Thyroid gland (tissue), 4 donors: Measurements from ENCODE around the gene VTA1. TPM values are rescaled to one million over a fixed set of nuclear protein-coding genes. Genes with fewer than 3 reads are reported as not detected.
"Not testable (repeated sequence)": the region's sequence is repeated elsewhere in the genome, so short reads cannot be mapped to it uniquely, and the experiment has no call there.

Experiments
- DNase-seq, 2 donors: peaks; one replicate each; pipeline ENCODE4 v3.0.0-alpha.2; 2019
- H3K27ac ChIP-seq, 3 donors: fragments of 200-600 bp; sonication (generic); 1 replicate in 2 of 3; 2 replicates in 1 of 3; pipeline ENCODE4 v1.5.1; 2016 to 2019; ENCODE audit warnings: mild to moderate bottlenecking in 1 of 3, moderate library complexity in 1 of 3
- H3K27me3 ChIP-seq: fragments of 200-600 bp; sonication (generic); one replicate; pipeline ENCODE4 v1.5.1; 2019
- H3K36me3 ChIP-seq, 2 donors: fragments of 200-600 bp; sonication (generic); one replicate each; pipeline ENCODE4 v1.5.1; 2016 to 2019
- H3K4me1 ChIP-seq, 2 donors: fragments of 200-600 bp; sonication (generic); one replicate each; pipeline ENCODE4 v1.5.1; 2017 to 2019
- H3K4me3 ChIP-seq, 3 donors: fragments of 200-600 bp; sonication (generic); replicated peaks in 1 of 3; 1 replicate in 2 of 3; 2 replicates in 1 of 3; pipeline ENCODE4 v1.5.1; 2016; ENCODE audit warnings: mild to moderate bottlenecking in 1 of 3
- H3K9me3 ChIP-seq: fragments of 200-600 bp; sonication (generic); one replicate; pipeline ENCODE4 v1.5.1; 2017
- CTCF ChIP-seq, 6 experiments: fragments of 200-600 bp in 3 of 6; fragments of 450-650 bp in 3 of 6; sonication (generic) in 3 of 6; IDR thresholded peaks; one replicate each; pipeline ENCODE4 v1.5.1; 2016 to 2019; ENCODE audit warnings: antibody characterized with exemption in 6 of 6, mild to moderate bottlenecking in 2 of 6, inconsistent platforms in 1 of 6, moderate library complexity in 1 of 6
- POLR2A ChIP-seq, 2 donors: fragments of 450-650 bp; IDR thresholded peaks; one replicate each; pipeline ENCODE4 v1.6.1; 2017; ENCODE audit warnings: antibody characterized with exemption in 2 of 2, mild to moderate bottlenecking in 2 of 2, moderate library complexity in 1 of 2
- WGBS, 2 donors: methylation state at CpG; one replicate each; pipeline ENCODE4 v1.1.5; 2017; 5-methylcytosine and 5-hydroxymethylcytosine counted together
- intact Hi-C: fragments of 100-400 bp; cut with DNase I; formaldehyde crosslinking; loops from one replicate; pipeline ENCODE4 v1.15.1; 2023
- total RNA-seq, 4 donors: library from RNA; depleted of rRNA; stranded (reverse); fragments of >200 nt; gene quantifications; one replicate each; pipeline ENCODE4 v1.2.3, GENCODE V29; 2016

VTA1 gene
- total RNA-seq, 4 donors from 2014 or later: 33.6 to 54.5 (median 47.0) TPM

- DNase-seq: no peak
- no peaks in the 10 kb centered on the region for H3K36me3 ChIP-seq
- H3K9me3 ChIP-seq: no peaks in the 10 kb centered on the region
- H3K27ac ChIP-seq: no peak overlapping the region
- TF ChIP-seq POLR2A (IDR thresholded peaks at IDR 0.05) (no peak), CTCF (IDR thresholded peaks at IDR 0.05) (no peak)
- no peak overlapping the region for H3K4me3 ChIP-seq
- H3K4me1 ChIP-seq: no peaks in the 10 kb centered on the region
- WGBS, 2 donors: 88 to 89% methylated on average over 2 of the region's 2 CpGs
- intact Hi-C loops: no loop called here
- no peaks in the 10 kb centered on the region for H3K27me3 ChIP-seq
Observed at GRCh38 chr6:142118925-142119324, 28.1 kb upstream of the VTA1 start.

- 80 to 84% methylated on average over 3 of the region's 3 CpGs for WGBS, 2 donors
- Histone ChIP-seq H3K4me3 (no peak overlapping the region), H3K9me3 (no peaks in the 10 kb centered on the region), H3K27ac (no peak overlapping the region), H3K27me3 (no peaks in the 10 kb centered on the region), H3K36me3 (no peaks in the 10 kb centered on the region), H3K4me1 (no peaks in the 10 kb centered on the region)
- TF ChIP-seq CTCF (IDR thresholded peaks at IDR 0.05) (no peak), POLR2A (IDR thresholded peaks at IDR 0.05) (no peak)
- no peak for DNase-seq
- intact Hi-C loops: no loop called here
Observed at GRCh38 chr6:142121342-142121741, 25.7 kb upstream of the VTA1 start.

- no peaks in the 10 kb centered on the region for H3K9me3 ChIP-seq
- DNase-seq: no peak
- intact Hi-C loops: no loop called here
- no peaks in the 10 kb centered on the region for H3K4me1 ChIP-seq
- H3K36me3 ChIP-seq: no peaks in the 10 kb centered on the region
- no peak overlapping the region for H3K27ac ChIP-seq
- no peak overlapping the region for H3K4me3 ChIP-seq
- H3K27me3 ChIP-seq: no peaks in the 10 kb centered on the region
- WGBS, 2 donors: 79 to 83% methylated on average over 1 of the region's 1 CpG
- TF ChIP-seq POLR2A (IDR thresholded peaks at IDR 0.05): no peak
- TF ChIP-seq CTCF (IDR thresholded peaks at IDR 0.05): no peak
Observed at GRCh38 chr6:142130814-142131213, 16.2 kb upstream of the VTA1 start.

GRCh38 chr6:142132625-142133024 lies 14.4 kb upstream of the VTA1 start, which contains the start of gene GJE1:
TSS of gene GJE1 (plus strand) at chr6:142132925. CDS start at chr6:142133159, 234 bp downstream.
- no peaks in the 10 kb centered on the region for H3K9me3 ChIP-seq
- H3K36me3 ChIP-seq: no peaks in the 10 kb centered on the region
- TF ChIP-seq POLR2A (IDR thresholded peaks at IDR 0.05): no peak
- no peak for TF ChIP-seq CTCF (IDR thresholded peaks at IDR 0.05)
- H3K27me3 ChIP-seq: no peaks in the 10 kb centered on the region
- 38 to 53% methylated on average over 1 of the region's 1 CpG for WGBS, 2 donors
- intact Hi-C loops: no loop called here
- DNase-seq: no peak
- no peak within 1 kb of the TSS for H3K4me3 ChIP-seq
- H3K27ac ChIP-seq: no peak within 1 kb of the TSS
- no peaks in the 10 kb centered on the region for H3K4me1 ChIP-seq

GRCh38 chr6:142138876-142139275 lies 8.2 kb upstream of the VTA1 start:
- no peak overlapping the region for H3K4me3 ChIP-seq
- no peaks in the 10 kb centered on the region for H3K4me1 ChIP-seq
- WGBS, 2 donors: 51 to 65% methylated on average over 2 of the region's 2 CpGs
- TF ChIP-seq CTCF (IDR thresholded peaks at IDR 0.05): no peak
- no peak overlapping the region for H3K27ac ChIP-seq
- no peaks in the 10 kb centered on the region for H3K36me3 ChIP-seq
- no peaks in the 10 kb centered on the region for H3K9me3 ChIP-seq
- no peaks in the 10 kb centered on the region for H3K27me3 ChIP-seq
- intact Hi-C loops: no loop called here
- DNase-seq: no peak

- DNase-seq, H3K27me3 ChIP-seq, H3K9me3 ChIP-seq, H3K4me1 ChIP-seq, H3K4me3 ChIP-seq, H3K36me3 ChIP-seq, intact Hi-C loops, H3K27ac ChIP-seq: not testable (repeated sequence)
- 94 to 95% methylated on average over 13 of the region's 13 CpGs for WGBS, 2 donors
Observed at GRCh38 chr6:142141531-142141930, 5.5 kb upstream of the VTA1 start.
